HG03439 (cell line): ENCODE results near the gene HADH.
"Not testable (repeated sequence)": the region's sequence is repeated elsewhere in the genome, so short reads cannot be mapped to it uniquely, and the experiment has no call there.

Experiments used
- ATAC-seq: cut with Tn5 transposase; IDR thresholded peaks from one replicate; pipeline ENCODE4 v1.9.1; 2021; ENCODE audit warnings: mild to moderate bottlenecking, moderate library complexity; ENCODE audit not compliant: unreplicated experiment

HADH gene

DNA sequence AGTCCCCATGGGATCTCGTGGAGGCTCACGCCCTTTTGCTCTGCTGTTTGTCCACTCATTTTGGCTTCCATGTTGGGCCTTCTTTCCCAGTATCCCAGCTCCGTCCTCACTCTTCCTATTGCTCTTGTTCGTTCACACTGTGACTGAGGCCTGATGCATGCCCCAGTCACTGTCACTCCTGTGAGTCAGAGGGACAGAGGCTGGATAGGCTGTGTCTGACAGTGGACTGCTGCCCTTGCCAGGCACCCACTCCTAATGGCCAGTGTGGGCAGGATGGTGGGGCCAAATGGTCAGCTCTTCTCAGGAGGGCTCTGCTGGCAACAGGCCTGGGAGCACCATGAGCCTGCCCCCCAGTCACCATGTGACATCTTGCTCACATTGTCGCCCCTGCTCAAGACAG is 40.0 kb downstream of the HADH start:
- ATAC-seq, result no peak

DNA sequence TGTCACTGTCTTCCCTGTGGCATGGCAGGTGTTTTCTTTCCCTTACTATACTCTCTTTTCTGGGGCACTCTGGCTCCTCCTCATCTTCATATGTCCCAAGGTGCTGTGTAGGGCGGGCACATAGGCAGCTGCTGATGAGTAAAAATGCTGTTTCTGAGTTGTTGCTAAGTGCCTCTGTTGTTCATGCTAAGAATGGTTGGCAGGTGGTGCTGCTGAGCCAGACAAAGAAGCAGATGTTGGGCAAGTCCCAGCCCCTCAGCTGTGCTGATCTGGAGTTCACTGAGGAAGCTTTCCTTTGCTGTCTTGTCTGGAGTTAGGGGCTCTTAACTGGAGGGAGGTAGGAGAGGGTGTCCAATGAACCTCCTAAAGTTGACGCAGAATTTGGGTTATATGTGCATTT is 40.6 kb downstream of the HADH start:
- peak; percentile 94 for ATAC-seq

DNA sequence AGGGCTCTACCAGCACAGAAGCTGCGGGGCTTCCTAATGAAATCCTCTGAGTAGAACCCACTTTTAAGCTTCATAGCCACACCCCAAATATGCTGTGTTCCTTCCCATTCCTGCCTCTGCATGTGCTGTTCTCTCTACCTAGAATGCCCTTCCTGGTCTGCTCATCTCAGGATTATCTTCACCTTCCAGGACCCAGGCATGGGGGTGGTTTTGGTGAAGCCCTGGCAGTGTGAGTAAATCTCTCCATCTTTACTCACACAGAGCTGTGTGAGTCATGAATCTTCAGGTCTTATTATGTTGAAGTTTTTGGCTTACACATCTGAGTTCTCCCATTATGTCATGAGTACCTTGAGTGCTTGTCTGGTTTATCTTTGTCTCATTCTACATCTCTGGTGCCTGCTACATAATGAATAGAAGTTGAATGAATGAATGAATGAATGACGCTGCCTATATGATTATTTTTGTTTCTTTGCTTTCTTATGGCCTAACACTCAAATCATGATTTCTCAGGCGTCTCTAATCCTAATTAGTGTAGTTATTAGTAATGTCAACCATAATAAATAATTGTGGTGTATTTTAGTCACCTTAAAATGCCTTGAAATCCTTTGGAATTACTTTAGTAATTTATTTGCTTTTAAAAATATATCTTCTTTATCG is 41.9 kb downstream of the HADH start:
- ATAC-seq, result no peak

DNA sequence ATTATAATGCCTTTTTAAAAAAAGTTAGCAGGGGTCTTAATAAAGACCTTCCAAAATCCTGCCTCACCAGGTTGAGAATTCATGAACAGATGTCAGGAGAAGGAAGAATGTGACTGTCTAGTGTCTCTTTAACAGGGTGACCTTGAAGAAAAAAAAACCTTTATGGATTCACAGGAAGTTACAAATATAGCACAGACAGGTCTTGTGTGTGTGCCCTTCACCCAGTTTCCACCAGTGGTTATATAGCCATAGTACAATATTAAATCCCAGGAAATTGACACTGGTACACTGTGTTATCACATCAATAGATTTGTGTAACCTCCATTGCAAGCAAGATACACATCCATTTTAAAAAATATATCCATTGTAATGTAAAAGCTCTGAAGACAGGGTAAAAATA is 43.7 kb downstream of the HADH start:
- ATAC-seq, result no peak

DNA sequence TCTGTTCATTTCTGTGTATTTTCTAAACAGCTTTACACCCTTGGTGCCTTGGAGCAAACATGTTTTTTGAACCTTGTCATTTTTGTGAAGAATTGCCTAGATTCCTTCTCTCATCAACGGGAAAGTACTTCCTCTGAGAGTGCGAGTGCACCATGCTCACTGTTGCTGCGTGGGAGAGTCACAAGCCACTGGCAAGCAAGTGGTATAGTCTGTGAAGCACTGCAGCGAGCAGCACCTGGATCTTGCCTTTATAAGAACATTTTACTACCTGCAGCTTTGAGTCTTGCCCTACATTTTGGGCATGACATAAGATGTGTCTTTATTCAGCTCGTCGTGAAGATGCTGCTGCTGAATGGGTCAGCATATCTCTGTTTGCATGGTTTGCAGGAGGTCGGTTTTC is 44.9 kb downstream of the HADH start:
- no peak for ATAC-seq

DNA sequence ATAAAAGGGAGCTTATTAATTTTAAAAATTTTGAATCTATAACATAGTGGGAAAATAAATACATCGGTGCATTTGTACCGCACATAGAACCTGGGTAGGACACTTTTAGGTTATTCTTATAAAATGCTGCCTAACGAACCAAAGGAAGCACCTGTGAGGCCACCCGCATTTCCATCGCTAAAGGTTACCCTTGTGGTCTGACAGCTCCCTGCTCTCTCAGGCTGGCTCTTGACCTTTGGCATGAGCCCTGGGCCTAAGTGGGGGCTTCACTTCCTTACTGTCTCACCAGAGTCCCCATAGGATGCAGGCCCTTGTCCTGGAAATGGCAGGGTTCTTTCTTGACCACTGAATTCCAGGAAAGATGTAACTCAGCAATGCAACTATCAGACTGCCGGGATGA is 46.0 kb downstream of the HADH start:
- no peak for ATAC-seq

DNA sequence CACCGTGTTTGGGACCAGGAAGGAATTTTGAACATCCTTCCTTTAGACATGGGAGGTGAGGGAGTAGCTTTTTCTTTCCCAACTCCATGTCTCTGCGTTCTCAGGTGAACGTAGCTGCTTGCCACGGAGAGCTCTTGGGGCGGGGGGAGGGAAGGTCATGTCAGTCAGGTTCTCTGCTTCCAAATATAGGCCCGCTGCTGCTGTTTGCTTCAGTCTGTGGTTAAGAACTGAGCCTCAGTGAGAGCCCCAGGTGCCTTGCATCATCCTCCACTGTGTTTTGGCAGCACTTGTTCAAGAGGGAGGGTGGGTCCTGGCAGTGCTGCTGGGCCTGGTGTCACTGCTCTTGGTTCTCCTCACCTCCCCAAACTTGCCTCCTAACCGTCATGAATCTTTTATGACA is 46.5 kb downstream of the HADH start:
- peak; percentile 78 for ATAC-seq

DNA sequence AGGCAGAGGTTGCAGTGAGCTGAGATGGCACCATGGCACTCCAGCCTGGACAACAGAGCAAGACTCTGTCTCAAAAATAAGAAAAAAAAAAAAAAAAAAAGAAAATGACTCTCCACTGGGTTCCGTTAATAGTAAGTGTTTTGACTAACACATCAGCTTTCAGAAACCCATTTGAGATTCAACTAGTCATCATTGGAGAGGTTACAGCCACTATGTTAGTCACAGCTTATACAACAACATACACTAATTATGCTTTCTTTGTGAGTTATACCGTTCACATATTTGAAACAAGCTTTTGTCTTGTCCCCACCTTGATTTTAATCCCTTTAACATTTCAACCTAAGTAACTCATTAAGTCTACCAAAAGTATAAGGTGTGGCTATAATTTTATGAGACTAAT is 48.2 kb downstream of the HADH start:
- no peak for ATAC-seq

DNA sequence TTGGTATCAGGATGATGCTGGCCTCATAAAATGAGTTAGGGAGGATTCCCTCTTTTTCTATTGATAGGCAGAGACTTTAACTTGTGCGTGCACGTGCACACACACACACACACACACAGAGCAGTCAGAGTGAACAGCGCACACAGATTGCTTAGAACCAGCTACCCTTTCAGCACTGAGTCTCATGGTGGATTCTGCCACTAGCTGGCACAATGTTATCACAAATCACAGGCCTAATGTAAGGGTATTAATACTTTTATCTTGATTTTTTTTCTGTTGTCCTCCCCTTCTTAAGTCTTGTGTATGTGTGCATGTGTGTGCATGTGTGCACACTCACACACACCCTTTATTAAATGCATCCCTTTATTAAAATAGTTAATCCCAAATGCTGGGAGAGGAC is 53.2 kb downstream of the HADH start:
- ATAC-seq, result no peak

DNA sequence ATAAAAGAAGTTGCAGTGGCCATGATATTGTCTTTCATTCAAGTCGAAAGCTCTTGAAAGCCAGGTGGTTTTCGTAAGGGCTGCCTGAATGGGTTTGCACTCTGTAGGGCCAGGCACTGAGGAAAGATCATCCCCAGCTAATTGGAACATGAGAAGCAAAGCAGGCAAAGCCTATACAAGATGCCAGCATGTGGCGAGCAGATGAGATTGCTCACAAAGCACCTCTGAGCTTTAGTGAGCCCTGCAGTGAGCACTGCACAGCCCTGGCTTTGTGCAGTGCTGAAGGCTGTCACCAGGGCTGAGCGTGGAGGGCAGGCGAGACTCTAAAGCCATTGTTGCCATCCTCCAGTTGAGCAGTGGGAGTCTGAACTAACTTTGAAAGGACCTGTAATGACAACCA is 53.8 kb downstream of the HADH start:
- no peak for ATAC-seq

DNA sequence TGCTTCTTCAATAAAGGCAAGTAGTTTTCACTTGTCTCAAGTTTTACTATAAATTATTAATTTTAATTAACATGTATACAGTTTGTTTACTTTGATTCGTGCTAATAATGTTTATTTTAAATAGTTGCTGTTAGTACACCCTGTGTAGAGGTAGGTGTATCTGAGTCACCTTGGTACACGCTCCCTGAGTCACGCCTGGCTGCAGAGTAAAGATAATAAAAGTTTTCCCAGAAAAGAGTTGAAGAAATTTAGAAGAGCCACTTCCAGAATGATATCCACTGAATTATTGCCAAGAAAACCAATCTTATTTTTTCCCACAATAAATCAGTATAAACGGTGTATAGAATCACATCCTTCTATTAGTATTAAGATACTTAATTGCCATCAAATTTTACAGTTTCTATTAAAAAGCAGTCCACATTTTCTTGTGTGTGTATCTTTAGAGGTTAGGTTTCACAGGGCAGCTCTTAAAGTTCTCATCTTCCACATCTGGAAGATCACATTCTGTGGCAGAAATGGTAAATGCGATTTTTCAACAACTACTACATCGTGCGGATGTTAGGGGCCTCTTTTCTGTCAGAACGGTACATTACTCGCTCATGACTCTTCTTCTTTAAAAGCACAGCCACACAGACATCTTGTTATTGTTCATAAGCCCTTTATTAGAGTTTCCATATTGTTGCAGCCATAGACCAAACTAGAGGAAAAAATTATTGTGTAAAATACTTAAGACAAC is 55.4 kb downstream of the HADH start:
- ATAC-seq, result no peak

DNA sequence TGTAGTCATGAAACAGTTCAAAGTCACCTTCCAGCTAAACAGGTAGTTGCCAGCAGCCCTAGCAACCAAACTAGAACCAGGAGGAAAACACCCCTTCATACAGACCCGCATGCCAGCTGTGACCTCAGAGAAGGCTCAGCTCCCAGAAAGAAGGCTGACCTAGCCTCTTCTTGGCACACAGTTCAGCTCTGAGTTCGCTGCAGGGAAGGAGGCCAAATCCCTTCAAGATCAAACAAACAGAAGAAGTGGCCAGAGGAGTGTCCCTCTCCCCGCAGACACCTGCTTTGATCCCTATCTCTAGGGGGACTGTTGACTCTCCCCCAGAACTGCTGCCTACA is 56.0 kb downstream of the HADH start:
- ATAC-seq, result no peak

DNA sequence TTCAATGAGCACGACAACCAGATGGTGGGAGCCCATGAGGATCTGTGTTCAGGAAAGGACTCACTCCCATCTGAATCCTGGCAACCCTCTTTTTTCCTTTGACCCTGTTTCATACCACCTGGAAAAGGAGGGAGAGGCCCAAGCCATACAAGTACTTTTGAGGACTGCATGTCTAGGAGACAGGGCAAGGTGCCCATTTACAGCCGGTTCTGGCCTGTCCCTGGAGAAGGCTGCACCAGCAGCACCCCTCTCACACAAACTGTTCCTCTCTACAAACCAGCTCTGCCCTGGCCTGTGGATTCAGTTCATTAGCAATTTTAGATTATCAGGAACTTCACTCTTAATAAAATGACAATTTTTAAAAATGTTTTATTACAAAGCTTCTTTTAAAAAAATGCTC is 57.5 kb downstream of the HADH start:
- no peak for ATAC-seq

DNA sequence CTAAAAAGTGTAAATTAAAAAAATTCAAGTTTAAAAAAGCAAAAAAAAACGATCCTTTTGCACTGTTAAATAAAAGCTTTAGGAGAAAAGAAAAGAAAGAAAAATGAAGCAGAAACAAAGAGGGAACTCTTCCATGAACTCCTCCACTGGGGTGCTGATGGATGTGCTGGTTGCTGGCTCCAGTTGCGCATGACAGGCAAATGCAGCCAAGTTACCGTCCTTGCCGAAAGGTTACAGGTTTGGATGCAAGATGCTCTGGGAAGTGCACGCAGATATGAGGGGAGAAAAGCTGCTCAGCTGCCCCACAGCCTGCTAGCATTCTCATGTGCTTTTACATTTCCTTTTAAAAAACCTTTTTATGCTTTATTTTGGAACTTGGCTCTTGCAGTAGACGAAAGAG is 58.5 kb downstream of the HADH start:
- ATAC-seq, result no peak

DNA sequence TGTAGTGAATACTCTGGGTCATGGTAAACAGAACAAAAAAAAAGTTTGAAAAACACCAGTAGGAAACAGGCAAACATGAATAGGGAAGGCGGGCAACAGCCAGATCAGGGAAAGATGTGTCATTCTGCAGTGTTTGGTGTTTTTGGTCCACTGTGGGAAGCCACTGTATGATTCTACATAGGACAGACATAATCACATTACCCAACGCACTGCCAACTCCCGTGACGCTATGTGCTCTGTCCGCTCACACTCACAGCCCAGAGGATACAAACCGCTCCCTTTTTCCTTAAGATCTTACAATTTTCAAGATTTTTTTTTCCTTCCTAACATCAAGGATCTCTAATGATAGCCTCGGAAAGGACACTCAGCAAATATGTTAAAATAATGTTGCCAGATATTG is 59.3 kb downstream of the HADH start:
- no peak for ATAC-seq

DNA sequence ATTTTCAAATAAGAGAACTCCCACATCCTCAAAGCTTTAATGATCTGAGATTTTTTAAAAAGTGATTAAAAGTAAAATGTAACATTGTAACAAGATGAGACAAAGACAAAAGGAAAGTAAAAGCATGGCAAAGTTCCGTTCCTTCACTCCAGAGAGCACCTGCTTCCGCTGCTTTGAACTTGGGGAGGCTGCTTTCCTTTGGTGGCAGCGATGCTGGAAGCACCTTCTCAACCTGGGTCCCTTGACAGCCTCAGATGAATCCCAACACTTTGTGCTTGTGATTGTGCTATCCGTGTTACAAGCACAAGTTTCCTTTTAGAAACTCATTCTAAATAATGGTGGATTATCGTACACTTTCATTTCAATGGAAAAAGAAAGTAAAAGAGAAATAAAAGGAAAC is 59.7 kb downstream of the HADH start:
- no peak for ATAC-seq

DNA sequence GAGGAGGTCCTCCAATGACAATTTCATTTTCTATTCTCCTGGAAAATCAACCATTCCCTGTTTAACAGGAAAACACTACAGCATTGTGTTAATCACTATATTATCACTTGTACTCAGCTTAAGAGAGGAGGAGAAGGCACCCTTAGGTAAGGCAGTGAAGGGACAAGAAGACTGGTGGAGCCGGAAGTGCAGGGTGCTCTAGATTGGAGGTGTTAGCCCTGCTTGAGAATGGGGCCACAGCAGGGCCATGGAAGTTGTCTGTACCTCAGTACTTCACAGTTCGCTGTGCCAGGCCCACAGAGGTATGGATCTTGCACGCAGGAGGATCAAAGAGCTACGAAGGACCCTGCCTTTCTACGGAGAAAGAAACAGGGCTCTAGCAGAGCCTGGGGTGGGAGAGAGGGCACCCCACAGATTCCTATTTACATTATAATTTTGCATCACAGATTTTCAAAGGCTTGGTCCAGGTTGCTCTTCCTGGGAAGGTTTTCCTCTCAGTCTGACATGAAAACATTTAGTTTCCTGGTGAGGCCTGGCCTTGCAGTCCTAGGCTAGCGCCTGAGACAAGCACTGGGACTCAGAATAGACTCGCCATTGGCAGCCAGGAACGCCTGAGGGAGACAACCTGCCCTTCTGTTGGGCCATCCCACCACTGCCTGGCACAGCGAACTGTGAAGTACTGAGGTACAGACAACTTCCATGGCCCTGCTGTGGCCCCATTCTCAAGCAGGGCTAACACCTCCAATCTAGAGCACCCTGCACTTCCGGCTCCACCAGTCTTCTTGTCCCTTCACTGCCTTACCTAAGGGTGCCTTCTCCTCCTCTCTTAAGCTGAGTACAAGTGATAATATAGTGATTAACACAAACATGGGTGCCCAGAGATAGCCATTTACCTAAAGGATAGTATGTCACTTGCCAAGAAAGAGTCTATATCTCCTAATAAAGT is 60.8 kb downstream of the HADH start:
- not testable (repeated sequence) for ATAC-seq

DNA sequence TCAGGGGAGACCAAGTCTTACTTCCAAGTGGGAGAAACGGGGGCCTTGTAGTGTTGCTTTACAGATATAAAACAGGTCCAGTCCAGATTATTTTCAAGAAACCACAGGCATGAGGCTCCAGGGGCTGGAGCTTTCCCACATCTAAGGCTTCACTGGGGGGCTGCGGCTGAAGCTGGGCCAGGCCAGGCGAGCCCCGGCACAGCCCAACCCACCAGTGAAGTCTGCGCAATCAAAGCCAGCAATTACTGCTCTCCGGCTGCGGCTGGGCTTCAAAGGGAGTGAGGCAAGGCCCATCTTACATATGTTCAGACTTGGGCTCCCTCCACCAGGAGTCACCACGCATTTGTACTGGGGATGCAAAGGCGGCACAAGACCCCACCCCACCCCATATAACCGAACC is 61.7 kb downstream of the HADH start:
- ATAC-seq, result no peak

DNA sequence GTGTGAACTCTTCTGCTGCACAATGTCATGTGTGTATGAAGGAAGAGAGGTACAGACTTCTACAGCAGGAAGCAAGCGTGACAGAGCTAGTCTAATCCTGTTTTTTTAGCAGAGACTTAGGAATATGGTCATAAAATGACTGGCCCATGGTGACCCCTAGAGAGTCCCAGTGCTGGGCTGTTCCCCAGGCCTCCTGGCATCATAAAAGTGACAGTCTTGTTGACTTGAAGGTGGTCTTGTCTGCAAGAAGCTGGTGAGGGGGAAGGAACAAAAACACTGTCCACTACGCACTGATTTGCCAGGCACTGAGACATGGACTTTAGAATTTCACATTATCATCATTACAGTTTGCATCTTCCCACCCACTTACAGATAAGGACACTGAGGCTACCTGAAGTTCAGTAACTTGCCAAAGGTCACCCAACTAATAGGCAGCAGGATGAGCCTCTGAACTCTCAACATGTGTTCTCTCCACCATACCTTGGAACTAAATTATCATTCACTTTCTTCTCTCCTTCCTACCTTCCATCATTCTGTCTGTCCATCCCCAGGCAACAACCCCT is 63.0 kb downstream of the HADH start:
- peak; percentile 9 for ATAC-seq

DNA sequence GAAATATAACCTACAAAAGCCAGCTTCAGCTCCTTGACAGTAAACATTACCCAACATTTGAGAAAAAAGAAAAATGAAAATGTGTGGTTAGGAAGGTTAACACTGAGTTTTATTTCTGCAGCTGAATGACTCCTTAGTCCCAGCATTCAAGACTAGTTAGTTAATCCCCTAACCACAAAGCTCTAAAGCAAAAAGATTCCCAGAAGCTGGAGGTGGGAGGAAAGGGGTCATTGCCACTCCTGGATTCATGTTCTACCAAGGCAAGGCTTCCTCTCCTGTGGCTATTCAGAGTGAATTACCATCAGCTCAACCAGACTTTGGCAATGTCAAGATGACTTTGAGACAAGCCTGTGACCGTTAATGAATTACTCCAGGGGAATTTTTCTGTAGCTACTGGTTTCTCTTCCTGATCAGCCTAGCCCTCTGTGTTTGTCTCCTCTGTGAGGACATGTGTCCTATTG is 63.6 kb downstream of the HADH start:
- peak; percentile 67 for ATAC-seq

DNA sequence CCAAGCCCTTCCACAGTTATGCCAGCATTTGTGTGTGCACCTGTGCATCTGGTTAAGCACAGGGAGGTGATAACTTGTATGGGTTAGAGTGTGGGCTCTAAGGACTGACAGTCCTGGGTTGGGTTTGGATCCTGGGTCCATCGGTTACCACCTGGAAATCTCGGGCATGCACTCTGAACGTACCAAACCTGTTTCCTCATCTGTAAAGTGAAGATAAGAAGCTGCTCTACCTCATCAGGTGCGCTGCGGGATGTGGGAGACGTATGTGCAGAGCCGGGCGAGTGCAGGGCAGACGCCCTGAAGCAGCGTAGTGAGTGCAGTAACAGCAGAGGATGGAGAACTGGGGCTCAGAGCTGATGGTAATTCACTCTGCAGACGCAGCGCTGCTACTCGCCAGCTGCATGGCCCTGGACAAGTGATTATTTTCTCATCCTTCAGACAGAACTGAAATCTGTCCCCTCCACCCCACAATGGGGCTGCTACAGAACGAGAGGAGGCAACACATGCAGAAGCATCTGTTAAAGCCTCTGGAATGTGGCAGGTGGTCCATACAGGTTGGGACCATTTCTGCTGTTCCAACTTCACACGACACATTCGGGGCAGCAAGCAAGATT is 64.4 kb downstream of the HADH start:
- ATAC-seq, result no peak
